Measurements from ENCODE around the gene URGCP.
"Not testable (repeated sequence)": the region's sequence is repeated elsewhere in the genome, so short reads cannot be mapped to it uniquely, and the experiment has no call there.

The URGCP gene

GRCh38 chr7:43872406-43873110, 33.8 kb downstream of the URGCP start:
- DNase-seq (ENCODE audit: low read depth), result no peak

- no peak for DNase-seq (ENCODE audit: low read depth)
Observed at GRCh38 chr7:43871064-43871463, 35.3 kb downstream of the URGCP start.

GRCh38 chr7:43870316-43870715, 36.1 kb downstream of the URGCP start:
- DNase-seq (ENCODE audit: low read depth), result no peak

GRCh38 chr7:43869867-43870240, 36.5 kb downstream of the URGCP start:
- no peak for DNase-seq (ENCODE audit: low read depth)

GRCh38 chr7:43869006-43869866, 37.2 kb downstream of the URGCP start, which contains the start of gene MRPS24:
Gene MRPS24 (minus strand): TSS chr7:43869517. CDS start chr7:43869495, 22 bp downstream.
- DNase-seq (ENCODE audit: low read depth), result peak; percentile 90

GRCh38 chr7:43868681-43869005, 37.8 kb downstream of the URGCP start:
- no peak for DNase-seq (ENCODE audit: low read depth)

GRCh38 chr7:43868181-43868580, 38.2 kb downstream of the URGCP start:
- no peak for DNase-seq (ENCODE audit: low read depth)

GRCh38 chr7:43865277-43865676, 41.1 kb downstream of the URGCP start:
- no peak for DNase-seq (ENCODE audit: low read depth)

- DNase-seq (ENCODE audit: low read depth), result no peak
Observed at GRCh38 chr7:43864126-43864525, 42.3 kb downstream of the URGCP start.

- DNase-seq (ENCODE audit: low read depth), result no peak
Observed at GRCh38 chr7:43856996-43857395, 49.4 kb downstream of the URGCP start.

- no peak for DNase-seq (ENCODE audit: low read depth)
Observed at GRCh38 chr7:43856316-43856715, 50.1 kb downstream of the URGCP start.

- DNase-seq (ENCODE audit: low read depth), result no peak
Observed at GRCh38 chr7:43855176-43855575, 51.2 kb downstream of the URGCP start.

GRCh38 chr7:43851805-43852204, 54.6 kb downstream of the URGCP start:
- no peak for DNase-seq (ENCODE audit: low read depth)

- DNase-seq (ENCODE audit: low read depth), result no peak
Observed at GRCh38 chr7:43850348-43851116, 55.9 kb downstream of the URGCP start.

GRCh38 chr7:43849047-43849446, 57.3 kb downstream of the URGCP start:
- no peak for DNase-seq (ENCODE audit: low read depth)

- DNase-seq (ENCODE audit: low read depth), result no peak
Observed at GRCh38 chr7:43847496-43847895, 58.9 kb downstream of the URGCP start.

- no peak for DNase-seq (ENCODE audit: low read depth)
Observed at GRCh38 chr7:43844662-43845061, 61.7 kb downstream of the URGCP start.

- DNase-seq (ENCODE audit: low read depth), result no peak
Observed at GRCh38 chr7:43844257-43844656, 62.1 kb downstream of the URGCP start.

- DNase-seq (ENCODE audit: low read depth), result no peak
Observed at GRCh38 chr7:43843296-43843695, 63.1 kb downstream of the URGCP start.

- no peak for DNase-seq (ENCODE audit: low read depth)
Observed at GRCh38 chr7:43838201-43838658, 68.2 kb downstream of the URGCP start.

GRCh38 chr7:43834463-43835251, 71.7 kb downstream of the URGCP start:
- peak; percentile 39 for DNase-seq (ENCODE audit: low read depth)

- not testable (repeated sequence) for DNase-seq (ENCODE audit: low read depth)
Observed at GRCh38 chr7:43830917-43831316, 75.5 kb downstream of the URGCP start.

All from stimulated activated CD4-positive, alpha-beta T cell treated with anti-CD3 and anti-CD28 coated beads, Interleukin-2, amount 100 ng/mL, for 4 hours (primary cell).